Upper lobe of left lung (tissue), 4 donors: ENCODE data around the gene CDC42.

ENCODE experiments used
- POLR2A ChIP-seq, 4 donors: fragments of 450-650 bp; IDR thresholded peaks; one replicate each; pipeline ENCODE4 v1.5.1; 2016 to 2017; ENCODE audit warnings: antibody characterized with exemption in 4 of 4, mild to moderate bottlenecking in 2 of 4
- TF ChIP-seq, protein P1 (sequence below), 6 experiments: fragments of 450-650 bp in 4 of 6; fragments of 200-600 bp in 2 of 6; sonication (generic) in 2 of 6; IDR thresholded peaks; one replicate each; pipeline ENCODE4 v1.5.1; 2016 to 2019; ENCODE audit warnings: antibody characterized with exemption in 6 of 6

DNA sequence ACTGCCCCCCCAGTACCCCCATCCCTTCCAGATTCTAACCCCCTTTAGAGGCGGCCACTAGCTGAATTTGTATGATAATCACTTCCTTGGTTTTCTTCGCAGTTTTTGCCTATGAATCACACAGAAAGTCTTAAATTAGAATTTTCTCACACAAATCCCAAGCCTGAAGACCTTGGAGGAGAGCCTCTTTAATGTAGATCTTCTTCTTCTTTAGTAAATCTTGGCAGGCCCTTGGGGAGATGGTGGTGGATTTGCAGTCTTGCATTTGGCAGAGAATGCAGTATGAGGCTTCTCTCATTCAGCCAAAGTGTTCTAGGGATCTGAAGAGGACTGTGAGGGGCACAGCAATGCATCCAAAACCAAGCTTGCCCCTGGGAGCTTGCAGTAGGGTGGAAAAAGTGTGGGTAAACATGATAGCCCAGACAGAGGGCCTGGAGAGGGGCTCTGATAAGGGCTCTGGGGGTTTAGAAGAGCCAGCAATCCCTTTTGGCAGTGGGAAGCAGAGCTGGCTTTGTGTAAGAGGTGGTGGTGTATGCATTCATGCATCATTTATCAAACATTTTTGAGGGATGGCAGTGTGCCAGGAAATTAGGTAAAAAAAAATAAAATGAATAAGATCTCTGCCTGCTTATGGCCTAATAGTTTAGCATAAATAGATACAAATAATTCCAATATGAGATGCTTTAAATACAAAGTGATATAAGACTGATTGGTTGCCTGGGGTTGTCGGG is 7.7 kb upstream of the CDC42 start:
- no peak for TF ChIP-seq POLR2A (IDR thresholded peaks at IDR 0.05)
- TF ChIP-seq, protein P1, sequence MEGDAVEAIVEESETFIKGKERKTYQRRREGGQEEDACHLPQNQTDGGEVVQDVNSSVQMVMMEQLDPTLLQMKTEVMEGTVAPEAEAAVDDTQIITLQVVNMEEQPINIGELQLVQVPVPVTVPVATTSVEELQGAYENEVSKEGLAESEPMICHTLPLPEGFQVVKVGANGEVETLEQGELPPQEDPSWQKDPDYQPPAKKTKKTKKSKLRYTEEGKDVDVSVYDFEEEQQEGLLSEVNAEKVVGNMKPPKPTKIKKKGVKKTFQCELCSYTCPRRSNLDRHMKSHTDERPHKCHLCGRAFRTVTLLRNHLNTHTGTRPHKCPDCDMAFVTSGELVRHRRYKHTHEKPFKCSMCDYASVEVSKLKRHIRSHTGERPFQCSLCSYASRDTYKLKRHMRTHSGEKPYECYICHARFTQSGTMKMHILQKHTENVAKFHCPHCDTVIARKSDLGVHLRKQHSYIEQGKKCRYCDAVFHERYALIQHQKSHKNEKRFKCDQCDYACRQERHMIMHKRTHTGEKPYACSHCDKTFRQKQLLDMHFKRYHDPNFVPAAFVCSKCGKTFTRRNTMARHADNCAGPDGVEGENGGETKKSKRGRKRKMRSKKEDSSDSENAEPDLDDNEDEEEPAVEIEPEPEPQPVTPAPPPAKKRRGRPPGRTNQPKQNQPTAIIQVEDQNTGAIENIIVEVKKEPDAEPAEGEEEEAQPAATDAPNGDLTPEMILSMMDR (IDR thresholded peaks at IDR 0.05): no peak
